H9 (cell line): ENCODE measurements around the gene SLF1. TPM values are rescaled to one million over a fixed set of nuclear protein-coding genes. Genes with fewer than 3 reads are reported as not detected.

Experiments used
- DNase-seq: peaks from one replicate; pipeline ENCODE4 v3.0.0-alpha.2; 2017
- H2AFZ ChIP-seq: one replicate; pipeline ENCODE4 v1.6.1; 2013; ENCODE audit warnings: mild to moderate bottlenecking, low read length, control low read depth, moderate library complexity
- H2AK5ac ChIP-seq: 2 replicates; pipeline ENCODE4 v1.6.1; 2013; ENCODE audit warnings: low read length, control low read depth, mixed read lengths; ENCODE audit not compliant: insufficient read length
- H2BK120ac ChIP-seq: one replicate; pipeline ENCODE4 v1.6.1; 2013; ENCODE audit warnings: low read depth, mild to moderate bottlenecking, low read length, control low read depth, inconsistent platforms; ENCODE audit not compliant: poor library complexity, severe bottlenecking
- H2BK12ac ChIP-seq: 2 replicates; pipeline ENCODE4 v1.6.1; 2013; ENCODE audit warnings: low read length, control low read depth, mixed read lengths, low read depth; ENCODE audit not compliant: insufficient read length
- H2BK15ac ChIP-seq: 2 replicates; pipeline ENCODE4 v1.6.1; 2013; ENCODE audit warnings: low read depth, low read length, control low read depth
- H2BK20ac ChIP-seq: one replicate; pipeline ENCODE4 v1.6.1; 2013; ENCODE audit warnings: low read depth, mild to moderate bottlenecking, low read length, control low read depth, inconsistent platforms; ENCODE audit not compliant: poor library complexity, severe bottlenecking
- H2BK5ac ChIP-seq: 2 replicates; pipeline ENCODE4 v1.6.1; 2013; ENCODE audit warnings: low read length, control low read depth, mixed read lengths; ENCODE audit not compliant: insufficient read length
- H3K14ac ChIP-seq: 2 replicates; pipeline ENCODE4 v1.6.1; 2013; ENCODE audit warnings: low read length, control low read depth; ENCODE audit not compliant: insufficient read depth
- H3K18ac ChIP-seq: 2 replicates; pipeline ENCODE4 v1.6.1; 2013; ENCODE audit warnings: low read depth, mild to moderate bottlenecking, mixed read lengths, low read length, control low read depth; ENCODE audit not compliant: insufficient read length
- H3K23ac ChIP-seq: 2 replicates; pipeline ENCODE4 v1.6.1; 2013; ENCODE audit warnings: low read length, control low read depth, mixed read lengths, low read depth; ENCODE audit not compliant: insufficient read length
- H3K23me2 ChIP-seq: 2 replicates; pipeline ENCODE4 v1.6.1; 2013; ENCODE audit warnings: low read depth, mild to moderate bottlenecking, mixed read lengths, low read length, control low read depth; ENCODE audit not compliant: insufficient read length, poor library complexity, severe bottlenecking
- H3K27ac ChIP-seq: 2 replicates; pipeline ENCODE4 v1.5.1; 2013; ENCODE audit warnings: low read length, control low read depth, mixed read lengths, low read depth; ENCODE audit not compliant: insufficient read length
- H3K27me3 ChIP-seq: 2 replicates; pipeline ENCODE4 v1.6.1; 2013; ENCODE audit warnings: low read length, control low read depth, inconsistent platforms; ENCODE audit not compliant: insufficient read depth
- H3K4ac ChIP-seq: 2 replicates; pipeline ENCODE4 v1.6.1; 2013; ENCODE audit warnings: low read depth, mild to moderate bottlenecking, control low read depth, inconsistent platforms, low read length, moderate library complexity
- H3K4me1 ChIP-seq: 2 replicates; pipeline ENCODE4 v1.6.1; 2013; ENCODE audit warnings: low read length, control low read depth, inconsistent platforms; ENCODE audit not compliant: insufficient read depth
- H3K4me2 ChIP-seq: 2 replicates; pipeline ENCODE4 v1.6.1; 2013; ENCODE audit warnings: low read length, control low read depth, mixed read lengths; ENCODE audit not compliant: insufficient read length, insufficient read depth
- H3K56ac ChIP-seq: 2 replicates; pipeline ENCODE4 v1.6.1; 2013; ENCODE audit warnings: low read depth, mild to moderate bottlenecking, mixed read lengths, low read length, control low read depth; ENCODE audit not compliant: insufficient read length
- H3K79me1 ChIP-seq: 2 replicates; pipeline ENCODE4 v1.6.1; 2013; ENCODE audit warnings: low read depth, mild to moderate bottlenecking, moderate library complexity, low read length, control low read depth, inconsistent platforms; ENCODE audit not compliant: insufficient read depth, poor library complexity, severe bottlenecking
- H3K79me2 ChIP-seq: 2 replicates; pipeline ENCODE4 v1.6.1; 2013; ENCODE audit warnings: low read length, control low read depth, inconsistent platforms; ENCODE audit not compliant: insufficient read depth
- H3K9ac ChIP-seq: 2 replicates; pipeline ENCODE4 v1.6.1; 2013; ENCODE audit warnings: low read length, control low read depth, mixed read lengths; ENCODE audit not compliant: insufficient read length; ENCODE audit errors: extremely low read depth
- H3K9me3 ChIP-seq: one replicate; pipeline ENCODE4 v1.6.1; 2013; ENCODE audit warnings: low read depth, low read length, inconsistent platforms; ENCODE audit not compliant: control insufficient read depth
- H3T11ph ChIP-seq: one replicate; pipeline ENCODE4 v1.6.1; 2013; ENCODE audit warnings: mild to moderate bottlenecking, low read length, control low read depth, inconsistent platforms
- H4K20me1 ChIP-seq: one replicate; pipeline ENCODE4 v1.6.1; 2013; ENCODE audit not compliant: control insufficient read depth, insufficient read length, insufficient read depth
- H4K5ac ChIP-seq: 2 replicates; pipeline ENCODE4 v1.6.1; 2013; ENCODE audit warnings: low read depth, mild to moderate bottlenecking, mixed read lengths, low read length, control low read depth; ENCODE audit not compliant: insufficient read length
- H4K8ac ChIP-seq: replicated peaks from 2 replicates; pipeline ENCODE4 v1.6.1; 2013; ENCODE audit warnings: low read length, control low read depth, mixed read lengths, low read depth; ENCODE audit not compliant: insufficient read length
- H4K91ac ChIP-seq: 2 replicates; pipeline ENCODE4 v1.6.1; 2013; ENCODE audit warnings: low read depth, mild to moderate bottlenecking, moderate library complexity, mixed read lengths, low read length, control low read depth; ENCODE audit not compliant: insufficient read length
- H3K27ac Mint-ChIP-seq, 3 experiments: 2 replicates in 2 of 3; 3 replicates in 1 of 3; pipeline ENCODE4 v1.8.0; 2020 to 2021; ENCODE audit warnings: mixed read lengths in 3 of 3, mild to moderate bottlenecking in 1 of 3, moderate library complexity in 1 of 3
- H3K27me3 Mint-ChIP-seq: 2 replicates; pipeline ENCODE4 v1.8.0; 2021; ENCODE audit warnings: low read depth, mild to moderate bottlenecking, moderate library complexity, mixed read lengths
- H3K36me3 Mint-ChIP-seq, 3 experiments: 2 replicates in 2 of 3; 3 replicates in 1 of 3; pipeline ENCODE4 v1.8.0; 2020 to 2021; ENCODE audit warnings: low read depth in 3 of 3, mixed read lengths in 3 of 3; ENCODE audit not compliant: insufficient read depth in 1 of 3
- H3K4me1 Mint-ChIP-seq, 2 experiments: 2 replicates each; pipeline ENCODE4 v1.8.0; 2020; ENCODE audit warnings: mixed read lengths in 2 of 2
- H3K4me3 Mint-ChIP-seq, 2 experiments: 2 replicates in 1 of 2; 3 replicates in 1 of 2; pipeline ENCODE4 v1.8.0; 2020 to 2021; ENCODE audit warnings: mild to moderate bottlenecking in 2 of 2, mixed read lengths in 2 of 2, moderate library complexity in 1 of 2
- H3K9me3 Mint-ChIP-seq, 2 experiments: 2 replicates in 1 of 2; 3 replicates in 1 of 2; pipeline ENCODE4 v1.8.0; 2020; ENCODE audit warnings: mild to moderate bottlenecking in 2 of 2, mixed read lengths in 2 of 2, moderate library complexity in 1 of 2
- WGBS: extraction: QIAGEN DNeasy Blood & Tissue Kit; methylation state at CpG from one replicate; pipeline ENCODE4 v1.1.7; 2013; ENCODE audit warnings: missing lambda C conversion rate, low lambda C conversion rate, mixed read lengths; ENCODE audit not compliant: insufficient read length; ENCODE audit errors: extremely low coverage; 5-methylcytosine and 5-hydroxymethylcytosine counted together
- total RNA-seq: library from RNA; stranded (reverse); gene quantifications from 2 replicates; pipeline ENCODE4 v1.2.1, GENCODE V29; 2021
- TF ChIP-seq, protein P1 (sequence below): fragments of 200-600 bp; sonication (generic); conservative IDR thresholded peaks from 3 replicates; pipeline ENCODE4 v1.8.0; 2021; ENCODE audit warnings: antibody characterized with exemption, mild to moderate bottlenecking

Gene SLF1
- total RNA-seq, 1 experiment from 2014 or later, result 12.5 TPM

DNA sequence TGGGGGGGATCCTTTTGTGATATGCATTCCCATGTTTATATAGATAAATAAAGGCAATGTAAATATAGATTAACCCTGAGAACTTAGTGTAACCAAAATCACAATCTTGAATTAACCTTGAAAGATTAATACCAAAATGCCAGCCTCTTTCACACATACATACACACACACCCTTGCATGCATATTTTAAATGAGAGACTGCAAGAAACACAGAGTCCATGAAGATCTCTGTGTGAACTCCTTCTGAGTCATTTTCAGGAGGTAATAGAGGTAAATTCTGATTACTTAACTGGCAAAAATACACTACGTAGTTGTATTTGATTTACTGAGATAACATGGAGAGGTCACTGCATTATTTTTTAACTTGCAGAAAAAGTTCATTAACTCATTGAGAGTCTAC lies 118.0 kb downstream of the SLF1 start:
- H3K14ac ChIP-seq, result no peak overlapping the region
- no peak for DNase-seq
- TF ChIP-seq, protein P1, sequence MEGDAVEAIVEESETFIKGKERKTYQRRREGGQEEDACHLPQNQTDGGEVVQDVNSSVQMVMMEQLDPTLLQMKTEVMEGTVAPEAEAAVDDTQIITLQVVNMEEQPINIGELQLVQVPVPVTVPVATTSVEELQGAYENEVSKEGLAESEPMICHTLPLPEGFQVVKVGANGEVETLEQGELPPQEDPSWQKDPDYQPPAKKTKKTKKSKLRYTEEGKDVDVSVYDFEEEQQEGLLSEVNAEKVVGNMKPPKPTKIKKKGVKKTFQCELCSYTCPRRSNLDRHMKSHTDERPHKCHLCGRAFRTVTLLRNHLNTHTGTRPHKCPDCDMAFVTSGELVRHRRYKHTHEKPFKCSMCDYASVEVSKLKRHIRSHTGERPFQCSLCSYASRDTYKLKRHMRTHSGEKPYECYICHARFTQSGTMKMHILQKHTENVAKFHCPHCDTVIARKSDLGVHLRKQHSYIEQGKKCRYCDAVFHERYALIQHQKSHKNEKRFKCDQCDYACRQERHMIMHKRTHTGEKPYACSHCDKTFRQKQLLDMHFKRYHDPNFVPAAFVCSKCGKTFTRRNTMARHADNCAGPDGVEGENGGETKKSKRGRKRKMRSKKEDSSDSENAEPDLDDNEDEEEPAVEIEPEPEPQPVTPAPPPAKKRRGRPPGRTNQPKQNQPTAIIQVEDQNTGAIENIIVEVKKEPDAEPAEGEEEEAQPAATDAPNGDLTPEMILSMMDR, result no peak
- no peak overlapping the region for H3T11ph ChIP-seq
- Mint-ChIP-seq H3K27me3 (no peaks in the 10 kb centered on the region), H3K27ac (no peak overlapping the region), H3K4me3 (no peak overlapping the region), H3K4me1 (peaks cover 11% of the 10 kb centered on the region in 2 experiments), H3K36me3 (no peaks in the 10 kb centered on the region), H3K9me3 (no peaks in the 10 kb centered on the region)
- no peaks in the 10 kb centered on the region for H3K79me2 ChIP-seq
- H3K56ac ChIP-seq, result no peak overlapping the region
- H3K27me3 ChIP-seq, result no peaks in the 10 kb centered on the region
- no peak overlapping the region for H2BK15ac ChIP-seq
- no peak overlapping the region for H4K5ac ChIP-seq
- WGBS, result no CpG with 5 or more reads among the region's 1 CpG
- H3K18ac ChIP-seq, result no peak overlapping the region
- no peak overlapping the region for H2AK5ac ChIP-seq
- H3K4ac ChIP-seq, result no peak overlapping the region
- H3K23ac ChIP-seq, result no peak overlapping the region
- no peaks in the 10 kb centered on the region for H3K9me3 ChIP-seq
- no peak overlapping the region for H2AFZ ChIP-seq
- H2BK12ac ChIP-seq, result no peak overlapping the region
- no peak overlapping the region for H3K9ac ChIP-seq
- H2BK20ac ChIP-seq, result no peak overlapping the region
- no peaks in the 10 kb centered on the region for H4K20me1 ChIP-seq
- H3K79me1 ChIP-seq, result no peaks in the 10 kb centered on the region
- no peak overlapping the region for H2BK5ac ChIP-seq
- H2BK120ac ChIP-seq, result no peak overlapping the region
- H3K4me1 ChIP-seq, result no peaks in the 10 kb centered on the region
- H3K27ac ChIP-seq, result no peak overlapping the region
- no peak overlapping the region for H4K91ac ChIP-seq
- no peak overlapping the region for H4K8ac ChIP-seq
- no peaks in the 10 kb centered on the region for H3K23me2 ChIP-seq
- H3K4me2 ChIP-seq, result no peak overlapping the region
